ENCODE data around the gene TTC9. TPM values are rescaled to one million over a fixed set of nuclear protein-coding genes. Genes with fewer than 3 reads are reported as not detected.

TTC9 gene
- total and polyA plus RNA-seq, 10 of the 15 experiments (the other 5 are each of a cell fraction or from before 2014, with no cell fraction given), result 0.87 to 15.8 (median 7.8) TPM

- TF ChIP-seq CEBPZ (IDR thresholded peaks at IDR 0.05; ENCODE audit: low read depth, low read length) (no peak), BACH1 (IDR thresholded peaks at IDR 0.05; ENCODE audit: borderline replicate concordance) (no peak), SRF (IDR thresholded peaks at IDR 0.05; ENCODE audit: low read depth in 2 of 2, low read length in 2 of 2) (no peak), PAX5 (IDR thresholded peaks at IDR 0.05; ENCODE audit: borderline replicate concordance, low read depth, low read length) (no peak), ELK1 (IDR thresholded peaks at IDR 0.05; ENCODE audit: low read depth, low read length) (no peak), MEF2A (IDR thresholded peaks at IDR 0.05; ENCODE audit: insufficient read depth, low read depth, low read length) (no peak), SKIL (IDR thresholded peaks at IDR 0.05; ENCODE audit: low read depth, poor library complexity, severe bottlenecking) (peak; percentile 55), BHLHE40 (IDR thresholded peaks at IDR 0.05; ENCODE audit: borderline replicate concordance in 1 of 2, low read depth in 2 of 2, low read length in 1 of 2) (0 out of 4 replicates have a peak, but pooled peaks of 1 of the 2 experiments have one; percentile 22), STAT3 (IDR thresholded peaks at IDR 0.05; ENCODE audit: low read depth, low read length) (no peak), REST (IDR thresholded peaks at IDR 0.05; ENCODE audit: low read depth, low read length) (no peak), SREBF1 (IDR thresholded peaks at IDR 0.05; ENCODE audit: low read length) (no peak), ATF2 (IDR thresholded peaks at IDR 0.05; ENCODE audit: low read length) (peak; percentile 64; the same call in 1 of the 2 replicates), ZNF384 (IDR thresholded peaks at IDR 0.05; ENCODE audit: borderline replicate concordance, low read depth, low read length) (peak; percentile 94), PKNOX1 (IDR thresholded peaks at IDR 0.05) (no peak)
Measured at GRCh38 chr14:70714055-70714550, 72.4 kb downstream of the TTC9 start (continued).

Data from GM12878 (cell line).